Heart left ventricle (tissue), 13 donors: ENCODE measurements around the gene CMBL.

ENCODE experiments used
- POLR2A ChIP-seq, 2 donors: fragments of 450-650 bp; IDR thresholded peaks; one replicate each; pipeline ENCODE4 v1.6.1; 2017; ENCODE audit warnings: antibody characterized with exemption in 2 of 2, mild to moderate bottlenecking in 2 of 2, moderate library complexity in 2 of 2
- TF ChIP-seq, protein P1 (sequence below), 12 donors: fragments of 200-600 bp; sonication (generic) in 4 of 12; IDR thresholded peaks; one replicate each; pipeline versions ENCODE4 v1.5.0 to v1.8.0; 2018 to 2022; ENCODE audit warnings: antibody characterized with exemption in 12 of 12, mild to moderate bottlenecking in 5 of 12
- donor health status: ischemic (EF 13 %, LVEDD 7.1; RV severe dilation, severe dysfunction).
- donor health status: DM: no; HTN: yes; CAD: no.
- donor health status: DM: no; HTN: no; CAD: no.
- donor health status: ischemic (EF 25% LVEDD 6.9; RV normal size, moderate dysfunction).
- donor health status: ischemic (EF 25% LVEDD 5.7; RV mildly dilated, moderate dysfunction).
- donor health status: ischemic (EF 35%, LVEDD 5.7; RV mildly dilated, moderate dysfunction).
- donor health status: nonischemic (EF 11% LVEDD 7.7; RV severe dilation, severe dysfunction).
- donor health status: DM: yes; HTN: yes; CAD: no.
- donor health status: PGD.
- donor health status: ischemic (EF 29% LVEDD 5.4; RV normal size, mild dysfunction).
- donor health status: nonischemic (EF 23%, LVEDD 6.1; RV moderate dilation, normal function).

DNA sequence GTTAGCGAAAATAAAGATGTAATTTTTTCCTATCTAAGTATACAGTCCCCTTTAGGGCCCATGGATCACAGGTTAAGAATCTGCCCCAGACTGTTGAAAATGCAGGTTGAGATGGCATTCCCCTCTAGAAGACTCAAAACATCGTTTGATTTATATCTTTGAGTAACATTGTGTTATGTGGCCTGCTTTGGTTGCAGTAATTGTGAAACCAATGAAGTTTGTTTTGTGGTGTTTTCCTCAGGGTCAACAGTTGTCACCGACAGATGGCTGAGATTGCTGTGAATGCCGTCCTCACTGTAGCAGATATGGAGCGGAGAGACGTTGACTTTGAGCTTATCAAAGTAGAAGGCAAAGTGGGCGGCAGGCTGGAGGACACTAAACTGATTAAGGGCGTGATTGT lies 49.8 kb downstream of the CMBL start:
- TF ChIP-seq, protein P1, sequence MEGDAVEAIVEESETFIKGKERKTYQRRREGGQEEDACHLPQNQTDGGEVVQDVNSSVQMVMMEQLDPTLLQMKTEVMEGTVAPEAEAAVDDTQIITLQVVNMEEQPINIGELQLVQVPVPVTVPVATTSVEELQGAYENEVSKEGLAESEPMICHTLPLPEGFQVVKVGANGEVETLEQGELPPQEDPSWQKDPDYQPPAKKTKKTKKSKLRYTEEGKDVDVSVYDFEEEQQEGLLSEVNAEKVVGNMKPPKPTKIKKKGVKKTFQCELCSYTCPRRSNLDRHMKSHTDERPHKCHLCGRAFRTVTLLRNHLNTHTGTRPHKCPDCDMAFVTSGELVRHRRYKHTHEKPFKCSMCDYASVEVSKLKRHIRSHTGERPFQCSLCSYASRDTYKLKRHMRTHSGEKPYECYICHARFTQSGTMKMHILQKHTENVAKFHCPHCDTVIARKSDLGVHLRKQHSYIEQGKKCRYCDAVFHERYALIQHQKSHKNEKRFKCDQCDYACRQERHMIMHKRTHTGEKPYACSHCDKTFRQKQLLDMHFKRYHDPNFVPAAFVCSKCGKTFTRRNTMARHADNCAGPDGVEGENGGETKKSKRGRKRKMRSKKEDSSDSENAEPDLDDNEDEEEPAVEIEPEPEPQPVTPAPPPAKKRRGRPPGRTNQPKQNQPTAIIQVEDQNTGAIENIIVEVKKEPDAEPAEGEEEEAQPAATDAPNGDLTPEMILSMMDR (IDR thresholded peaks at IDR 0.05): no peak
- no peak for TF ChIP-seq POLR2A (IDR thresholded peaks at IDR 0.05)
